A549 (cell line): ENCODE data around the gene TCF4. TPM values are rescaled to one million over a fixed set of nuclear protein-coding genes. Genes with fewer than 3 reads are reported as not detected.

Experiments used
- ATAC-seq, 2 experiments: fragments of 200-7000 bp in 1 of 2; fragments of >200 bp in 1 of 2; cut with Nextera tagmentation in 1 of 2; cut with Tn5 transposase in 1 of 2; 3 replicates each; pipeline versions ENCODE4 v1.8.0 to v1.9.1; 2018 to 2020; ENCODE audit warnings: mild to moderate bottlenecking in 1 of 2, moderate library complexity in 1 of 2
- CTCF ChIA-PET: fragments of 300-600 bp; sonication (Branson Sonifier 250); formaldehyde crosslinking; extraction: SDS; loops from one replicate; lab custom pipeline; 2021; ENCODE audit warnings: antibody characterized with exemption, inconsistent platforms; lab: Yijun Ruan, JAX
- POLR2A ChIA-PET: fragments of 350-600 bp; formaldehyde crosslinking; extraction: SDS; loops from one replicate; lab custom pipeline; 2021; ENCODE audit warnings: antibody characterized with exemption, inconsistent platforms; lab: Yijun Ruan, JAX
- DNase-seq, 2 experiments: peaks; one replicate each; pipeline versions ENCODE4 v3.0.0 to v3.0.0-alpha.2; 2011 to 2016; ENCODE audit warnings: low read depth in 1 of 2, low spot score in 1 of 2
- FAIRE-seq: peaks from 2 replicates; lab custom pipeline; 2011; peaks lifted over from hg19 to GRCh38; lab: Jason Lieb, UNC
- H3K27ac ChIP-seq, 2 experiments: fragments of >200 bp; sonication (Bioruptor Twin); formaldehyde crosslinking; 3 replicates each; pipeline ENCODE4 v1.5.1; 2016 to 2017
- H3K4me1 ChIP-seq: fragments of >200 bp; sonication (Bioruptor Twin); formaldehyde crosslinking; 3 replicates; pipeline ENCODE4 v1.6.1; 2016
- H3K4me2 ChIP-seq: fragments of >200 bp; sonication (Bioruptor Twin); formaldehyde crosslinking; 3 replicates; pipeline ENCODE4 v1.6.1; 2016
- H3K4me3 ChIP-seq: fragments of >200 bp; sonication (Bioruptor Twin); formaldehyde crosslinking; 3 replicates; pipeline ENCODE4 v1.5.1; 2016
- H3K9me3 ChIP-seq: fragments of >200 bp; sonication (Bioruptor Twin); formaldehyde crosslinking; 3 replicates; pipeline ENCODE4 v1.6.1; 2016
- BCL3 ChIP-seq: fragments of >200 bp; sonication (Bioruptor Twin); formaldehyde crosslinking; IDR thresholded peaks from 3 replicates; pipeline ENCODE4 v1.6.1; 2016
- CHD4 ChIP-seq: fragments of 200-600 bp; sonication (generic); IDR thresholded peaks from 2 replicates; pipeline ENCODE4 v1.6.1; 2016; ENCODE audit warnings: antibody characterized with exemption, mild to moderate bottlenecking, borderline replicate concordance
- ELK1 ChIP-seq: fragments of 150-350 bp; IDR thresholded peaks from 2 replicates; pipeline ENCODE4 v1.6.1; 2014; ENCODE audit warnings: low read depth, mild to moderate bottlenecking, low read length
- EP300 ChIP-seq, 2 experiments: fragments of >200 bp; sonication (Bioruptor Twin); formaldehyde crosslinking; IDR thresholded peaks; 2 replicates in 1 of 2; 3 replicates in 1 of 2; pipeline ENCODE4 v1.6.1; 2016 to 2017
- FOSL2 ChIP-seq, 2 experiments: fragments of 450-650 bp in 1 of 2; fragments of >200 bp in 1 of 2; sonication (Bioruptor Twin) in 1 of 2; formaldehyde crosslinking; IDR thresholded peaks; 2 replicates each; pipeline versions ENCODE4 v1.5.0 to v1.6.1; 2016 to 2020; ENCODE audit warnings: mild to moderate bottlenecking in 1 of 2, moderate library complexity in 1 of 2
- HOXB13 ChIP-seq: fragments of 250-450 bp; sonication (Bioruptor Pico); IDR thresholded peaks from 2 replicates; pipeline ENCODE4 v1.5.0; 2020; ENCODE audit warnings: low read depth, mild to moderate bottlenecking, moderate library complexity
- KDM5A ChIP-seq: fragments of 200-600 bp; sonication (generic); IDR thresholded peaks from 2 replicates; pipeline ENCODE4 v1.6.1; 2016; ENCODE audit warnings: antibody characterized with exemption, mild to moderate bottlenecking
- MYC ChIP-seq: IDR thresholded peaks from 2 replicates; pipeline ENCODE4 v1.6.1; 2012; ENCODE audit warnings: mild to moderate bottlenecking, inconsistent platforms, low read length, improper control_type of control experiment, borderline replicate concordance
- NR3C1 ChIP-seq: fragments of >200 bp; sonication (Bioruptor Twin); formaldehyde crosslinking; IDR thresholded peaks from 3 replicates; pipeline ENCODE4 v1.6.1; 2017
- POLR2AphosphoS2 ChIP-seq: conservative IDR thresholded peaks from 2 replicates; pipeline ENCODE4 v1.6.1; 2012; ENCODE audit warnings: low read length, improper control_type of control experiment, inconsistent platforms
- RARB ChIP-seq: fragments of 250-450 bp; sonication (Bioruptor Pico); IDR thresholded peaks from 2 replicates; pipeline ENCODE4 v1.8.0; 2021; ENCODE audit warnings: mild to moderate bottlenecking, moderate library complexity
- RFX5 ChIP-seq: fragments of 450-650 bp; IDR thresholded peaks from 2 replicates; pipeline ENCODE4 v1.7.1; 2014; ENCODE audit warnings: antibody characterized with exemption, mild to moderate bottlenecking, moderate library complexity
- TFCP2L1 ChIP-seq: fragments of 250-450 bp; sonication (Bioruptor Pico); IDR thresholded peaks from 2 replicates; pipeline ENCODE4 v1.5.0; 2021; ENCODE audit warnings: mild to moderate bottlenecking
- USF2 ChIP-seq: fragments of 450-650 bp; IDR thresholded peaks from 2 replicates; pipeline ENCODE4 v1.6.1; 2014; ENCODE audit warnings: antibody characterized with exemption
- ZNF302 ChIP-seq: fragments of 250-450 bp; sonication (Bioruptor Pico); IDR thresholded peaks from 2 replicates; pipeline ENCODE4 v1.9.0; 2021; ENCODE audit warnings: inconsistent platforms, mild to moderate bottlenecking, moderate library complexity
- WGBS: methylation state at CpG from one replicate; pipeline ENCODE4 v1.1.6; 2017; ENCODE audit errors: missing lambda C conversion rate; 5-methylcytosine and 5-hydroxymethylcytosine counted together
- polyA plus RNA-seq, 4 experiments: library from polyadenylated mRNA; depleted of rRNA in 3 of 4; stranded (reverse); fragments of >200 nt; fragmentation: RNase III in 1 of 4; extraction: RNeasy Plus Mini Kit Qiagen cat#74134 plus additional on column Dnase treatment in 1 of 4; gene quantifications; 2 replicates in 3 of 4; 3 replicates in 1 of 4; pipeline ENCODE4 v1.2.3, GENCODE V29; 2011 to 2017
- TF ChIP-seq, protein P1 (sequence below): IDR thresholded peaks from 2 replicates; pipeline ENCODE4 v1.6.1; 2012; ENCODE audit warnings: low read depth, borderline replicate concordance
- TF ChIP-seq, protein P2 (sequence below): IDR thresholded peaks from 2 replicates; pipeline ENCODE4 v1.6.1; 2012

Gene TCF4
- polyA plus RNA-seq, 2 of the 4 experiments (the other 2 are of a cell fraction) = 3.0 to 4.0 TPM

GRCh38 chr18:55549474-55550104, 38.4 kb downstream of the TCF4 start:
- DNase-seq (no peak), ATAC-seq (no peak), FAIRE-seq (no peak)
- H3K9me3 ChIP-seq = no peaks in the 10 kb centered on the region
- CTCF ChIA-PET = interaction anchor here (1.0 kb wide), 1 partner anchor 26 kb away, joined by 3 read pairs; no protein-coding TSS in a partner anchor
- no peak overlapping the region for H3K4me2 ChIP-seq
- H3K4me1 ChIP-seq = no peaks in the 10 kb centered on the region
- TF ChIP-seq RARB (CRISPR knock-in tag) (no peak), KDM5A (no peak), TFCP2L1 (CRISPR knock-in tag) (no peak), USF2 (no peak)
- TF ChIP-seq, all 56 proteins: peak for 0
- Histone ChIP-seq H3K4me3 (no peak overlapping the region), H3K27ac (no peak overlapping the region)
- POLR2A ChIA-PET = no interaction called here
- WGBS = 81% methylated on average over 5 of the region's 5 CpGs

DNA sequence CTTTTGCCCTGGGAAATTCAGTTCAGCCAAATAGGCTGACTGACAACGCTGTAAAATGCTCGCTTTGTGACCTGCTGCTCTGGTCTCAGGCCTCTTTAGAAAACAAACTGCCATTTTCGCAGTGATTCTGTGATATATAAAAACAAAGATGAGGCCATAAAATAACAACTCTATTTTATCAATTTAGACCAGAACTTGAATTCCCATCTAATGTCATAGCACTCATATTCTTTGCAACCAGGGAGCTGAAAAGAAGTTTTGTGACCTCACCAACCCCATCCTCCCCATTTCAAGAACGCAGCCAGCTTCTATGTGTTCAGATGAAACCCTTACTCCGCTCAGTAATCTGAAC, 40.3 kb downstream of the TCF4 start:
- Histone ChIP-seq H3K4me1 (no peaks in the 10 kb centered on the region), H3K4me3 (no peak overlapping the region), H3K4me2 (no peak overlapping the region), H3K27ac (no peak overlapping the region), H3K9me3 (no peaks in the 10 kb centered on the region)
- 76% methylated on average over 5 of the region's 5 CpGs for WGBS
- POLR2A ChIA-PET = no interaction called here
- TF ChIP-seq FOSL2 (IDR thresholded peaks at IDR 0.05) (no peak), FOSL2 (CRISPR knock-in tag; IDR thresholded peaks at IDR 0.05) (no peak), NR3C1 (no peak), EP300 (IDR thresholded peaks at IDR 0.05) (no peak), POLR2AphosphoS2 (no peak), BCL3 (no peak), ELK1 (no peak), HOXB13 (CRISPR knock-in tag) (no peak), RFX5 (no peak), KDM5A (no peak), MYC (no peak), CHD4 (no peak), ZNF302 (no peak)
- TF ChIP-seq, protein P1, sequence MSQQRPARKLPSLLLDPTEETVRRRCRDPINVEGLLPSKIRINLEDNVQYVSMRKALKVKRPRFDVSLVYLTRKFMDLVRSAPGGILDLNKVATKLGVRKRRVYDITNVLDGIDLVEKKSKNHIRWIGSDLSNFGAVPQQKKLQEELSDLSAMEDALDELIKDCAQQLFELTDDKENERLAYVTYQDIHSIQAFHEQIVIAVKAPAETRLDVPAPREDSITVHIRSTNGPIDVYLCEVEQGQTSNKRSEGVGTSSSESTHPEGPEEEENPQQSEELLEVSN = no peak
- TF ChIP-seq, protein P2, sequence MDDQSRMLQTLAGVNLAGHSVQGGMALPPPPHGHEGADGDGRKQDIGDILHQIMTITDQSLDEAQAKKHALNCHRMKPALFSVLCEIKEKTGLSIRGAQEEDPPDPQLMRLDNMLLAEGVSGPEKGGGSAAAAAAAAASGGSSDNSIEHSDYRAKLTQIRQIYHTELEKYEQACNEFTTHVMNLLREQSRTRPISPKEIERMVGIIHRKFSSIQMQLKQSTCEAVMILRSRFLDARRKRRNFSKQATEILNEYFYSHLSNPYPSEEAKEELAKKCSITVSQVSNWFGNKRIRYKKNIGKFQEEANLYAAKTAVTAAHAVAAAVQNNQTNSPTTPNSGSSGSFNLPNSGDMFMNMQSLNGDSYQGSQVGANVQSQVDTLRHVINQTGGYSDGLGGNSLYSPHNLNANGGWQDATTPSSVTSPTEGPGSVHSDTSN = no peak
- FAIRE-seq = no peak
- CTCF ChIA-PET = no interaction called here
- no peak for DNase-seq
- ATAC-seq = no peak
